CD4-positive, alpha-beta memory T cell (primary cell): Measurements from ENCODE around the gene FAIM2. TPM values are rescaled to one million over a fixed set of nuclear protein-coding genes. Genes with fewer than 3 reads are reported as not detected.

Source experiments
- CTCF ChIA-PET: fragments of 350-600 bp; sonication (Branson Sonifier 250); formaldehyde crosslinking; loops from one replicate; lab custom pipeline; 2021; ENCODE audit warnings: inconsistent platforms; ENCODE audit not compliant: partially characterized antibody; lab: Charles Lee
- POLR2A ChIA-PET: fragments of 350-600 bp; sonication (Branson Sonifier 250); formaldehyde crosslinking; loops from one replicate; lab custom pipeline; 2021; ENCODE audit not compliant: partially characterized antibody; lab: Charles Lee
- DNase-seq, 5 donors: peaks; one replicate each; pipeline versions ENCODE4 v3.0.0 to v3.0.0-alpha.2; 2020 to 2022; ENCODE audit warnings: mixed read lengths in 1 of 5
- H3K27ac ChIP-seq: one replicate; pipeline ENCODE4 v1.7.0; 2013; ENCODE audit warnings: low read depth, low read length
- H3K27me3 ChIP-seq: 2 replicates; pipeline ENCODE4 v1.7.0; 2013; ENCODE audit warnings: mild to moderate bottlenecking, low read length, moderate library complexity; ENCODE audit not compliant: insufficient read depth
- H3K36me3 ChIP-seq: 2 replicates; pipeline ENCODE4 v1.7.0; 2013; ENCODE audit warnings: mild to moderate bottlenecking, low read length, moderate library complexity; ENCODE audit not compliant: insufficient read depth
- H3K4me1 ChIP-seq: 2 replicates; pipeline ENCODE4 v1.7.0; 2013; ENCODE audit warnings: mild to moderate bottlenecking, low read length, moderate library complexity; ENCODE audit not compliant: insufficient read depth
- H3K4me3 ChIP-seq, 2 donors: one replicate each; pipeline ENCODE4 v1.7.0; 2013; ENCODE audit warnings: low read length in 2 of 2, mild to moderate bottlenecking in 1 of 2
- H3K9me3 ChIP-seq, 2 donors: one replicate each; pipeline ENCODE4 v1.7.0; 2013; ENCODE audit warnings: low read length in 2 of 2, control low read depth in 1 of 2; ENCODE audit not compliant: control insufficient read depth in 1 of 2
- H3K27ac Mint-ChIP-seq, 7 donors: one replicate each; pipeline ENCODE4 v1.8.0; 2020 to 2021; ENCODE audit warnings: mixed read lengths in 7 of 7, mild to moderate bottlenecking in 6 of 7, inconsistent platforms in 3 of 7, moderate library complexity in 3 of 7
- H3K27me3 Mint-ChIP-seq, 2 donors: one replicate each; pipeline ENCODE4 v1.8.0; 2020 to 2021; ENCODE audit warnings: mixed read lengths in 2 of 2
- H3K36me3 Mint-ChIP-seq, 2 donors: one replicate each; pipeline ENCODE4 v1.8.0; 2020 to 2021; ENCODE audit warnings: mixed read lengths in 2 of 2, inconsistent platforms in 1 of 2, mild to moderate bottlenecking in 1 of 2
- H3K4me1 Mint-ChIP-seq, 4 donors: one replicate each; pipeline ENCODE4 v1.8.0; 2020 to 2021; ENCODE audit warnings: mixed read lengths in 4 of 4, mild to moderate bottlenecking in 1 of 4
- H3K4me3 Mint-ChIP-seq, 8 donors: one replicate each; pipeline ENCODE4 v1.8.0; 2020 to 2021; ENCODE audit warnings: mixed read lengths in 8 of 8, mild to moderate bottlenecking in 7 of 8, moderate library complexity in 6 of 8, inconsistent platforms in 3 of 8
- H3K9me3 Mint-ChIP-seq, 8 donors: one replicate each; pipeline ENCODE4 v1.8.0; 2020 to 2021; ENCODE audit warnings: mixed read lengths in 8 of 8, mild to moderate bottlenecking in 5 of 8, inconsistent platforms in 3 of 8, moderate library complexity in 1 of 8
- intact Hi-C: fragments of 100-400 bp; cut with micrococcal nuclease; formaldehyde crosslinking; loops from one replicate; pipeline ENCODE4 v1.15.1; 2023
- polyA plus RNA-seq, 2 donors: library from polyadenylated mRNA; unstranded; fragments of 300-500 nt; fragmentation: Illumina TruSeq; gene quantifications; one replicate each; pipeline ENCODE4 v1.2.3, GENCODE V29; 2021
- total RNA-seq, 2 experiments: library from RNA; stranded (reverse); gene quantifications; one replicate each; pipeline ENCODE4 v1.2.3, GENCODE V29; 2021

FAIM2 gene
- total and polyA plus RNA-seq, 4 experiments from 2014 or later, result 0.08 to 0.59 (median 0.17) TPM; not detected in 1

GRCh38 chr12:49901986-49902385 lies 1.7 kb downstream of the FAIM2 start:
- POLR2A ChIA-PET, result no interaction called here
- DNase-seq, result no peak
- peaks cover 0 to 2% (median 0%) of the 10 kb centered on the region in 8 donors for H3K9me3 Mint-ChIP-seq
- Histone ChIP-seq H3K27ac (no peak overlapping the region), H3K9me3 (no peaks in the 10 kb centered on the region), H3K4me1 (no peaks in the 10 kb centered on the region), H3K27me3 (no peaks in the 10 kb centered on the region), H3K36me3 (no peaks in the 10 kb centered on the region), H3K4me3 (no peak overlapping the region)
- H3K27ac Mint-ChIP-seq, result no peak overlapping the region
- peaks cover 4 to 25% (median 7%) of the 10 kb centered on the region in 4 donors for H3K4me1 Mint-ChIP-seq
- CTCF ChIA-PET, result interaction anchor here (1.5 kb wide), 1 partner anchor 65 kb away, joined by 4 read pairs; no protein-coding TSS in a partner anchor
- no peaks in the 10 kb centered on the region for H3K36me3 Mint-ChIP-seq
- peaks cover 0 to 3% of the 10 kb centered on the region in 2 donors for H3K27me3 Mint-ChIP-seq
- H3K4me3 Mint-ChIP-seq, result peak overlapping the region in 3 of 8 donors; percentile 13 to 36 (median 30)
- intact Hi-C loops, result no loop called here

DNA sequence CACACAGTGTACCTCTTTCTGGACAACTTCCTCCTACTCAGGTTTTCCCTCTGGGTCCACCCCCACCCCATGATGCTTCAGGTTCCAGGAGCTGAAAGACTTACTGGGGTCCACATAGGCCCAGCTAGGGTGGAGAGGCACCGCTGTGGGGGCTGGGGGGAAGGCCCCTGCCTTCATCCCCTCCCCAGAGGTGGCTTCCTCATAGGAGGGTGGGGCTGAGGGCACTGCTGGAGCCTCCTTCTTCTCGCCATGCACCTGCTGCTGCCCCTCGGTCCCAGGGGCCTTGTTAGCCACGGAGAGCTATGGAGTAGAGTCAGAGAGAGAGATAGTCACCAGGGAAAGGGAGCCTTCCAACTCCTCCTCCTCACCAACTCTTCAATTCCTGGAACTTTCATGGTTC lies 2.7 kb downstream of the FAIM2 start:
- no peaks in the 10 kb centered on the region for H3K36me3 Mint-ChIP-seq
- H3K9me3 Mint-ChIP-seq, result peaks cover 0 to 2% (median 0%) of the 10 kb centered on the region in 8 donors
- H3K27me3 Mint-ChIP-seq, result peaks cover 0 to 3% of the 10 kb centered on the region in 2 donors
- Histone ChIP-seq H3K4me1 (no peaks in the 10 kb centered on the region), H3K27me3 (no peaks in the 10 kb centered on the region), H3K9me3 (no peaks in the 10 kb centered on the region), H3K36me3 (no peaks in the 10 kb centered on the region), H3K4me3 (no peak overlapping the region), H3K27ac (no peak overlapping the region)
- no peak overlapping the region for H3K4me3 Mint-ChIP-seq
- POLR2A ChIA-PET, result no interaction called here
- no peak for DNase-seq
- CTCF ChIA-PET, result interaction anchor here (1.5 kb wide), 1 partner anchor 66 kb away, joined by 4 read pairs; no protein-coding TSS in a partner anchor
- intact Hi-C loops, result no loop called here
- peaks cover 4 to 25% (median 7%) of the 10 kb centered on the region in 4 donors for H3K4me1 Mint-ChIP-seq
- H3K27ac Mint-ChIP-seq, result no peak overlapping the region

DNA sequence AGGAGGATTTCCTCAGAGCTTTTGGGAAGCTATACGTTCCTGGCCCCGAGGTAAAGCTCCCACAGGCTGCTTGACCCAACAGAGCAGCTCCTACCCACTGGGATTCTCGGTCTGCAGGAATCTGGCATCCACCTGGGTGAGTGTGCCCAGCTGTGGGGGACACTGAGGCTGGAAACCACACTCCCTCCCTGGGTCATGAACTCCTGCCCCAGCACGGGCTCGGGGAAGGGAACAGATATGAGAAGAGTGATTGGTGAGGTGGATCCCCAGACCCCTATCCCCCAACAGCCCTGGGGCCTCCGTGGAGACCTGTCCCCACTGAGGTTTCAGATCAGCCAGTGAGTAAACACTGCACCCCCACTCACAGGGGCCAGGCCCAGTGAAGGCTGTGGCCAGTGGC lies 3.3 kb downstream of the FAIM2 start:
- H3K27me3 ChIP-seq, result no peaks in the 10 kb centered on the region
- H3K4me1 ChIP-seq, result no peaks in the 10 kb centered on the region
- Mint-ChIP-seq H3K27ac (no peak overlapping the region), H3K4me3 (no peak overlapping the region), H3K27me3 (peaks cover 0 to 3% of the 10 kb centered on the region in 2 donors), H3K4me1 (peaks cover 4 to 21% (median 7%) of the 10 kb centered on the region in 4 donors), H3K36me3 (no peaks in the 10 kb centered on the region), H3K9me3 (peaks cover 0 to under 1% (median 0%) of the 10 kb centered on the region in 8 donors)
- H3K27ac ChIP-seq, result no peak overlapping the region
- POLR2A ChIA-PET, result no interaction called here
- no peak overlapping the region for H3K4me3 ChIP-seq
- no peak for DNase-seq
- CTCF ChIA-PET, result interaction anchor here (1.5 kb wide), 1 partner anchor 67 kb away, joined by 4 read pairs; no protein-coding TSS in a partner anchor
- intact Hi-C loops, result no loop called here
- no peaks in the 10 kb centered on the region for H3K36me3 ChIP-seq
- no peaks in the 10 kb centered on the region for H3K9me3 ChIP-seq

- peaks cover 4 to 21% (median 7%) of the 10 kb centered on the region in 4 donors for H3K4me1 Mint-ChIP-seq
- H3K27me3 Mint-ChIP-seq, result peaks cover 0 to 3% of the 10 kb centered on the region in 2 donors
- POLR2A ChIA-PET, result no interaction called here
- H3K36me3 ChIP-seq, result no peaks in the 10 kb centered on the region
- intact Hi-C loops, result no loop called here
- H3K27ac Mint-ChIP-seq, result no peak overlapping the region
- H3K4me1 ChIP-seq, result no peaks in the 10 kb centered on the region
- H3K9me3 ChIP-seq, result no peaks in the 10 kb centered on the region
- CTCF ChIA-PET, result no interaction called here
- H3K36me3 Mint-ChIP-seq, result no peaks in the 10 kb centered on the region
- H3K27ac ChIP-seq, result no peak overlapping the region
- DNase-seq, result no peak
- no peak overlapping the region for H3K4me3 Mint-ChIP-seq
- H3K9me3 Mint-ChIP-seq, result no peaks in the 10 kb centered on the region
- no peaks in the 10 kb centered on the region for H3K27me3 ChIP-seq
- H3K4me3 ChIP-seq, result no peak overlapping the region
Observed at GRCh38 chr12:49899921-49900320, 3.8 kb downstream of the FAIM2 start.

DNA sequence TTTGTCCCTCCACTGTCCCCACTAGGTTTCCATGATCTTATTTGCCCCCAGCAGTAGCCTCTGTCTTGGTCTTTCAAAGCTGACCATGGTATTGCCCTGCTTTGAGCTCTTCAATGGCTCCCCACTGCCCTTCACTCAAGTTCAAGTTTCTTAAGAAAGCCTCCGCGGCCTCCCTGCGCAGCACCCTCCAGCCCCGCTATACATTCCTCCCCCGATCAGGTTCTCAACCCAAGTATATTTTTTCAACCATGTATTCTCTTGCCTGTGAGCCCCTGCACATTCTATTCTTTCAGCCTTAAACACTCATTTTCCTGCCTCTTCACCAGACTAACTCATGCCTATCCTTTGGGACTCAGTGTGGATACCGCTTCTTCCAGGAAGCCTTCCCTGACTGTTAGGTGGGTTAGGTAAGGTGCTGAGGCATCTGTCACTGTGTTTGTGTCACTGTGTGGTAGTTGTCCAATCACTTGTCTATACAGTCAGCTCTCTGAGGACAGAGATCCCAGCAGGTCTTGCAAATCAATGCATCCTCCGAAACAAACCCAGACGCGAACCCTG lies 4.3 kb downstream of the FAIM2 start:
- intact Hi-C loops, result no loop called here
- Mint-ChIP-seq H3K27me3 (peaks cover 0 to 3% of the 10 kb centered on the region in 2 donors), H3K4me1 (peaks cover 3 to 16% (median 4%) of the 10 kb centered on the region in 4 donors), H3K4me3 (no peak overlapping the region), H3K9me3 (no peaks in the 10 kb centered on the region), H3K27ac (no peak overlapping the region), H3K36me3 (no peaks in the 10 kb centered on the region)
- Histone ChIP-seq H3K4me3 (no peak overlapping the region), H3K4me1 (no peaks in the 10 kb centered on the region), H3K27ac (no peak overlapping the region), H3K36me3 (no peaks in the 10 kb centered on the region), H3K9me3 (no peaks in the 10 kb centered on the region), H3K27me3 (no peaks in the 10 kb centered on the region)
- no peak for DNase-seq
- ChIA-PET CTCF (no interaction called here), POLR2A (interaction anchor here (1.0 kb wide), 1 partner anchor 10 kb away, joined by 4 read pairs; no protein-coding TSS in a partner anchor)

- Histone ChIP-seq H3K27ac (no peak overlapping the region), H3K4me1 (no peaks in the 10 kb centered on the region), H3K27me3 (no peaks in the 10 kb centered on the region), H3K36me3 (no peaks in the 10 kb centered on the region), H3K4me3 (no peak overlapping the region), H3K9me3 (no peaks in the 10 kb centered on the region)
- intact Hi-C loops, result no loop called here
- no peaks in the 10 kb centered on the region for H3K9me3 Mint-ChIP-seq
- ChIA-PET POLR2A (no interaction called here), CTCF (interaction anchor here (0.8 to 1.4 kb wide), 2 partner anchors 9 to 49 kb away, joined by 3 read pairs; no protein-coding TSS in a partner anchor)
- H3K4me3 Mint-ChIP-seq, result no peak overlapping the region
- H3K36me3 Mint-ChIP-seq, result no peaks in the 10 kb centered on the region
- no peak overlapping the region for H3K27ac Mint-ChIP-seq
- peaks cover 0 to 3% of the 10 kb centered on the region in 2 donors for H3K27me3 Mint-ChIP-seq
- peaks cover 0 to 4% (median under 1%) of the 10 kb centered on the region in 4 donors for H3K4me1 Mint-ChIP-seq
- DNase-seq, result no peak
Observed at GRCh38 chr12:49897276-49897675, 6.4 kb downstream of the FAIM2 start.

DNA sequence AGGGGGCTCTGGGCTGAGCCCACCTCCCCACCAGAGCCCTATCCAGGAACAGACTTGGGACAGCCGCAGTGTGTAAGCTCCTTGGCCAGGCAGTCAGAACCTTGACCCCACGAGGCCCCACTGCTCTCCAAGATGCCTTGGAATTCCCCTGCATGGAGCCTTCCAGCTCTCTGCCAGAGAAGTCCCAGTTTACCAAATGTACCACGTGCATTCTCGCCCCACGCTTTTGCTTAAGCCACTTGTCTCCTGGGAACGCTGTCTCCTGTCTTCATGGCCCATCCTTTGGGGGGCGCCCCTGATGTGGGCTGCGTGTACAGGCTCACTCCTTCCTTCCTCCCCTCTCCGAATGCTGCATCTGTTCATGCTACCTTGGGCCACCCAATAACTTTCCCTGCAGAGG lies 7.9 kb downstream of the FAIM2 start:
- CTCF ChIA-PET, result no interaction called here
- peaks cover 0 to 2% (median 0%) of the 10 kb centered on the region in 4 donors for H3K4me1 Mint-ChIP-seq
- no peaks in the 10 kb centered on the region for H3K27me3 ChIP-seq
- no peak overlapping the region for H3K27ac ChIP-seq
- H3K4me1 ChIP-seq, result no peaks in the 10 kb centered on the region
- H3K27me3 Mint-ChIP-seq, result peaks cover 0 to 3% of the 10 kb centered on the region in 2 donors
- H3K4me3 ChIP-seq, result no peak overlapping the region
- no peaks in the 10 kb centered on the region for H3K36me3 Mint-ChIP-seq
- H3K36me3 ChIP-seq, result no peaks in the 10 kb centered on the region
- H3K9me3 Mint-ChIP-seq, result no peaks in the 10 kb centered on the region
- DNase-seq, result no peak
- no peak overlapping the region for H3K4me3 Mint-ChIP-seq
- intact Hi-C loops, result no loop called here
- POLR2A ChIA-PET, result no interaction called here
- no peaks in the 10 kb centered on the region for H3K9me3 ChIP-seq
- no peak overlapping the region for H3K27ac Mint-ChIP-seq
